CD4-positive, alpha-beta memory T cell (primary cell): ENCODE results near the gene GPR139. TPM values are rescaled to one million over a fixed set of nuclear protein-coding genes. Genes with fewer than 3 reads are reported as not detected.

Source experiments
- CTCF ChIA-PET: fragments of 350-600 bp; sonication (Branson Sonifier 250); formaldehyde crosslinking; loops from one replicate; lab custom pipeline; 2021; ENCODE audit warnings: inconsistent platforms; ENCODE audit not compliant: partially characterized antibody; lab: Charles Lee
- POLR2A ChIA-PET: fragments of 350-600 bp; sonication (Branson Sonifier 250); formaldehyde crosslinking; loops from one replicate; lab custom pipeline; 2021; ENCODE audit not compliant: partially characterized antibody; lab: Charles Lee
- DNase-seq, 5 donors: peaks; one replicate each; pipeline versions ENCODE4 v3.0.0 to v3.0.0-alpha.2; 2020 to 2022; ENCODE audit warnings: mixed read lengths in 1 of 5
- H3K27ac ChIP-seq: one replicate; pipeline ENCODE4 v1.7.0; 2013; ENCODE audit warnings: low read depth, low read length
- H3K27me3 ChIP-seq: 2 replicates; pipeline ENCODE4 v1.7.0; 2013; ENCODE audit warnings: mild to moderate bottlenecking, low read length, moderate library complexity; ENCODE audit not compliant: insufficient read depth
- H3K36me3 ChIP-seq: 2 replicates; pipeline ENCODE4 v1.7.0; 2013; ENCODE audit warnings: mild to moderate bottlenecking, low read length, moderate library complexity; ENCODE audit not compliant: insufficient read depth
- H3K4me1 ChIP-seq: 2 replicates; pipeline ENCODE4 v1.7.0; 2013; ENCODE audit warnings: mild to moderate bottlenecking, low read length, moderate library complexity; ENCODE audit not compliant: insufficient read depth
- H3K4me3 ChIP-seq, 2 donors: one replicate each; pipeline ENCODE4 v1.7.0; 2013; ENCODE audit warnings: low read length in 2 of 2, mild to moderate bottlenecking in 1 of 2
- H3K9me3 ChIP-seq, 2 donors: one replicate each; pipeline ENCODE4 v1.7.0; 2013; ENCODE audit warnings: low read length in 2 of 2, control low read depth in 1 of 2; ENCODE audit not compliant: control insufficient read depth in 1 of 2
- H3K27ac Mint-ChIP-seq, 7 donors: one replicate each; pipeline ENCODE4 v1.8.0; 2020 to 2021; ENCODE audit warnings: mixed read lengths in 7 of 7, mild to moderate bottlenecking in 6 of 7, inconsistent platforms in 3 of 7, moderate library complexity in 3 of 7
- H3K27me3 Mint-ChIP-seq, 2 donors: one replicate each; pipeline ENCODE4 v1.8.0; 2020 to 2021; ENCODE audit warnings: mixed read lengths in 2 of 2
- H3K36me3 Mint-ChIP-seq, 2 donors: one replicate each; pipeline ENCODE4 v1.8.0; 2020 to 2021; ENCODE audit warnings: mixed read lengths in 2 of 2, inconsistent platforms in 1 of 2, mild to moderate bottlenecking in 1 of 2
- H3K4me1 Mint-ChIP-seq, 4 donors: one replicate each; pipeline ENCODE4 v1.8.0; 2020 to 2021; ENCODE audit warnings: mixed read lengths in 4 of 4, mild to moderate bottlenecking in 1 of 4
- H3K4me3 Mint-ChIP-seq, 8 donors: one replicate each; pipeline ENCODE4 v1.8.0; 2020 to 2021; ENCODE audit warnings: mixed read lengths in 8 of 8, mild to moderate bottlenecking in 7 of 8, moderate library complexity in 6 of 8, inconsistent platforms in 3 of 8
- H3K9me3 Mint-ChIP-seq, 8 donors: one replicate each; pipeline ENCODE4 v1.8.0; 2020 to 2021; ENCODE audit warnings: mixed read lengths in 8 of 8, mild to moderate bottlenecking in 5 of 8, inconsistent platforms in 3 of 8, moderate library complexity in 1 of 8
- intact Hi-C: fragments of 100-400 bp; cut with micrococcal nuclease; formaldehyde crosslinking; loops from one replicate; pipeline ENCODE4 v1.15.1; 2023
- polyA plus RNA-seq, 2 donors: library from polyadenylated mRNA; unstranded; fragments of 300-500 nt; fragmentation: Illumina TruSeq; gene quantifications; one replicate each; pipeline ENCODE4 v1.2.3, GENCODE V29; 2021
- total RNA-seq, 2 experiments: library from RNA; stranded (reverse); gene quantifications; one replicate each; pipeline ENCODE4 v1.2.3, GENCODE V29; 2021

GPR139 gene
- total and polyA plus RNA-seq, 4 experiments from 2014 or later, result not detected

DNA sequence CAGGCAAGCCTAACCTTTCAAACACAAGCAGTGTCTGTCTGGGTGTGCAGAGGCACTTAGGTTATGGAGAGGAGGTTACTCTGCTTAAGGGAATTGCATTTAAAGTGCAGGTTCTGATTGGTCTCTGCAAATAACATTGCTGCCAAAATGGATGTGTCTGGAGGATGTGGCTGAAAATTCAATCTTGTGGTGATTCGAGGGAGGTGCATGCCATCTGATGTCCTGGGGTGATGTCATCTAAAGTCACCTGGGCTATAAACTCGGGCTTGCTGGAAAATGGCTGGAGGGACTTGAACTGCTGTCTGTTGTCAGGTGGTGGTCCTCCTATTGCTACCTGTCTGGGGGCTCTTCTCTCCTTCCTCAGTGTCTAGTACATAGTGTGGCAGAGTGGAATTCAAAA, 28.3 kb upstream of the GPR139 start:
- peaks cover 0 to 4% (median 1%) of the 10 kb centered on the region in 8 donors for H3K9me3 Mint-ChIP-seq
- CTCF ChIA-PET, result no interaction called here
- no peaks in the 10 kb centered on the region for H3K36me3 Mint-ChIP-seq
- peak overlapping the region in 1 of 7 donors; percentile 25 for H3K27ac Mint-ChIP-seq
- no peaks in the 10 kb centered on the region for H3K4me1 Mint-ChIP-seq
- POLR2A ChIA-PET, result no interaction called here
- no peaks in the 10 kb centered on the region for H3K4me1 ChIP-seq
- no peak overlapping the region for H3K4me3 ChIP-seq
- no peaks in the 10 kb centered on the region for H3K36me3 ChIP-seq
- intact Hi-C loops, result no loop called here
- H3K27me3 ChIP-seq, result no peaks in the 10 kb centered on the region
- H3K27me3 Mint-ChIP-seq, result no peaks in the 10 kb centered on the region
- DNase-seq, result no peak
- H3K4me3 Mint-ChIP-seq, result no peak overlapping the region
- H3K9me3 ChIP-seq, result no peaks in the 10 kb centered on the region
- H3K27ac ChIP-seq, result no peak overlapping the region

DNA sequence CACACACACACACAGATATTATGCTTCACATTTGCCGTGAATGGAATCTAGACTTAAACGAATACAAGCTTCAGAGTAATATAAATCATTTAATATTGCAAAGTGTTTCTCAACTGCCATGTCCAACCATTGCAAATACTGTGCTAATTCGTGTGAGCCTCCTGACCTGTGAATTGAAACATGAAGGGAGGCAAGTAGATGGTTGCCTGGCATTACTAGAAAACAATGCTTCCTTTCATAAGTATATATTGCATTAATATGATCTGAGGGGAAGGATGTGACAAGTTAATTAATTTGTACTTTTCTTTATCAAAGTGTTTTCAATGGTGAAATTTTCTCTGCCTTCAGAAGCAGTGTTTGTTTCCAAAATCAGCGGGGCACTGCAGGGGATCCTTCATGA, 25.7 kb upstream of the GPR139 start:
- DNase-seq, result no peak
- POLR2A ChIA-PET, result no interaction called here
- Histone ChIP-seq H3K4me3 (no peak overlapping the region), H3K36me3 (no peaks in the 10 kb centered on the region), H3K27me3 (no peaks in the 10 kb centered on the region), H3K9me3 (no peaks in the 10 kb centered on the region), H3K27ac (no peak overlapping the region), H3K4me1 (no peaks in the 10 kb centered on the region)
- Mint-ChIP-seq H3K27me3 (peaks cover 2% of the 10 kb centered on the region in 2 donors), H3K36me3 (no peaks in the 10 kb centered on the region), H3K4me1 (no peaks in the 10 kb centered on the region), H3K9me3 (peaks cover 0 to 9% (median 2%) of the 10 kb centered on the region in 8 donors), H3K27ac (no peak overlapping the region), H3K4me3 (no peak overlapping the region)
- CTCF ChIA-PET, result no interaction called here
- intact Hi-C loops, result no loop called here

DNA sequence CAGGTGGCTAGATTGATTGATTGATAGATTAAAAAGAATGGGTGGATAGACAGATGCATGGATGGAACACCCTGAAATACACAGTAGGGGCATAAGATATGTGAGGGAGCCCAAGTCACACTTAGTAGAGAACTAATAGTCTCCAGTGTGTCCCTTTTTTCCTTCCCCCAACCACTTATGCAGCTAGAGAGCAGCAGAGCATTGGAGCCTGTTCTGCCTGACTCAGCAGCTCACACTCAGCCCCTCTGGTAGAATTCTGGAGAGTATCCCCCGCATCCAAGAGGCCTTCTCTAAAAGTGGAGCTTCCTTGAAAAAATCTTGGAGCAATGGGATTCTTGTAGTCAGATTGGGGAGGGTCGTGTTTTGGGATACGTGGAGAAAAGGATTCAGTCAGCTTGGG, 20.5 kb upstream of the GPR139 start:
- Mint-ChIP-seq H3K4me3 (no peak overlapping the region), H3K36me3 (no peaks in the 10 kb centered on the region), H3K27me3 (peaks cover 2 to 4% of the 10 kb centered on the region in 2 donors), H3K9me3 (peaks cover 0 to 17% (median under 1%) of the 10 kb centered on the region in 8 donors), H3K4me1 (no peaks in the 10 kb centered on the region), H3K27ac (no peak overlapping the region)
- no peaks in the 10 kb centered on the region for H3K9me3 ChIP-seq
- intact Hi-C loops, result no loop called here
- DNase-seq, result no peak
- no peaks in the 10 kb centered on the region for H3K27me3 ChIP-seq
- H3K4me1 ChIP-seq, result no peaks in the 10 kb centered on the region
- no peak overlapping the region for H3K27ac ChIP-seq
- H3K4me3 ChIP-seq, result no peak overlapping the region
- POLR2A ChIA-PET, result no interaction called here
- H3K36me3 ChIP-seq, result no peaks in the 10 kb centered on the region
- CTCF ChIA-PET, result no interaction called here

DNA sequence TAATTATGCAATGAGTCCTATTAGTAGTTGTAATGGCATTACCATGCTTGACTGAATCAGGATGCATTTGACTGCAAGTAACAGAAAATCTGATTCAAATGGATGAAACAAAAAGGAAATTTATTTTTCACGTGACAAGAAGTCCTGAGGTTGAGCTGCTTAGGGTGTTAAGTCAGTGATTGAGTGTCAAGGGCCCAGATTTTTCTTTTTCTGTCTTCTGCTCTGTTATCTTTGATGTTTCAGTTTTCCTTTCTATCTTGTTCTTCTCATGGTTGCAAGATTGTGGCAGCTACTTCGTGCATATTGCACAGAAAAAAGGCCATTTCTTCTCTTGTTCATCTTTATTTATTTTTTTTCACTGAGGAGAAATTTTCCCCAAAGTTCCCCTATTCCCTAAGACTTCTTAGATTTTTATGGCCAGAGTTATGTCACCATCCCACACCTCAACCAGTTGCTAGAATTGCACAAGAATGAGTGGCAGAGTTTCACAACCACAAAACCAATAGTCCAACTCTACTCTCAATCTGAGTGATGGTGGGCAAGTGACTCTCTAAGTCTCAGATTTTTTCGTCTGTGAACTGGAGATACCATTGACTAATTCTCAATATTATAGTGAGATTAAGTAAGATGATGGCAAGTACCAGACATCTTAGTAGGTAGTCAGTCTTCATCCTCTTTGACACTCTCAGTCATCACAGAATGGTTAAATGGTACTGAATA, 15.7 kb upstream of the GPR139 start:
- intact Hi-C loops, result no loop called here
- no peak overlapping the region for H3K4me3 Mint-ChIP-seq
- H3K9me3 Mint-ChIP-seq, result peaks cover 0 to 8% (median 0%) of the 10 kb centered on the region in 8 donors
- DNase-seq, result no peak
- CTCF ChIA-PET, result no interaction called here
- H3K27me3 Mint-ChIP-seq, result peaks cover 0 to 2% of the 10 kb centered on the region in 2 donors
- Histone ChIP-seq H3K27me3 (no peaks in the 10 kb centered on the region), H3K4me1 (no peaks in the 10 kb centered on the region), H3K27ac (no peak overlapping the region), H3K9me3 (no peaks in the 10 kb centered on the region), H3K36me3 (no peaks in the 10 kb centered on the region), H3K4me3 (no peak overlapping the region)
- no peaks in the 10 kb centered on the region for H3K4me1 Mint-ChIP-seq
- no peaks in the 10 kb centered on the region for H3K36me3 Mint-ChIP-seq
- POLR2A ChIA-PET, result no interaction called here
- H3K27ac Mint-ChIP-seq, result no peak overlapping the region

DNA sequence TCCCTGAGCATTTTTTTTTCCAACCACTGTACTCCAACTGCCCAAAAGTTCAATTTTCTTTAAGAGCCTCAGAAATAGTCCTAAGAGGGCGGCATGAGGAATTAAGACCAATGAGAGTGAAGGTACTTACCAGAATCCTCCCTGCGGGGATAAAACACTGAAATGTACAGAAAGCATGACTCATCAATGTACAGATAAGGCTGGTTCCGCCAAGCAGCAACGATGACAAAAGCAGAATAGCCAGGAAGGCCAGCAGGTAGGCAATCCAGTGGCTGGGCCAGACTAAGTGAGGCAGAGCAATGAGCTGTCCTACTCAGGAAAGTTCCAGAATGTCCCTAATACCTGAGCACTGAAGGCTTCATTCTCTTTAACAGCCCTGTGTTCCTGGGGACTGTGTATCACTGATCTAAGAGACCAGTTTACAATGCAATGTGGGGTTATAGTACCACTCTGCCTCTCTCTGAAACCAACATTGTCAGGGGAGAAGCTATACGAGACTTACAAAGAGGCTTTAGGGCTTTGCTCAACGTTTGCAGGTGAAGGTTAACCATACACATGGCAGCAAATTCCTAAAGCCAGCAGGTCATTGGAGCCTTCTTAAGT, 11.0 kb upstream of the GPR139 start:
- Histone ChIP-seq H3K4me3 (no peak overlapping the region), H3K4me1 (no peaks in the 10 kb centered on the region), H3K9me3 (no peaks in the 10 kb centered on the region), H3K27me3 (no peaks in the 10 kb centered on the region), H3K36me3 (no peaks in the 10 kb centered on the region), H3K27ac (no peak overlapping the region)
- H3K4me1 Mint-ChIP-seq, result no peaks in the 10 kb centered on the region
- H3K9me3 Mint-ChIP-seq, result no peaks in the 10 kb centered on the region
- CTCF ChIA-PET, result no interaction called here
- DNase-seq, result no peak
- no peak overlapping the region for H3K27ac Mint-ChIP-seq
- no peak overlapping the region for H3K4me3 Mint-ChIP-seq
- intact Hi-C loops, result no loop called here
- H3K27me3 Mint-ChIP-seq, result peaks cover 0 to 1% of the 10 kb centered on the region in 2 donors
- H3K36me3 Mint-ChIP-seq, result no peaks in the 10 kb centered on the region
- POLR2A ChIA-PET, result no interaction called here

DNA sequence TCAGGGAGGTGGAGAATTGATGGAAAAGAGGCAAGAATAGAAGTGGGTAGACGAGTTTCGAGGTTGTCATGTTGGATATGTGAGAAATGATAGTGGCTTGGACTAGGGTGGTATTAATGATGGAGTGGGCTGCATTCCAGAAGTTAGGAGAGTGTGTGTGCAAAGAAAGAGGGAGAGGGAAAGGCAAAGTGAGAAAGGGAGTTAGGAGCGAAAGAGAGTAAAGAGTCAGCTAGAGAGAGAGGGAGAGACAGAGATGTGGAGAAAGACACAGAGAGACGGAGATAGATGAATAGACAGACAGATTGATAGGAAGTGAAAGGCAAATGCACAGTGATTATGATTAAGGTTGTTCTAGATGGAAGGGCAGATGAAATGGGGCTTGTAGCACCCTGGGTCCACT, 5.4 kb upstream of the GPR139 start:
- intact Hi-C loops, result no loop called here
- Mint-ChIP-seq H3K9me3 (peaks cover 0 to 5% (median 2%) of the 10 kb centered on the region in 8 donors), H3K4me3 (no peak overlapping the region), H3K27ac (no peak overlapping the region), H3K4me1 (no peaks in the 10 kb centered on the region), H3K36me3 (no peaks in the 10 kb centered on the region), H3K27me3 (peaks cover 9 to 11% of the 10 kb centered on the region in 2 donors)
- Histone ChIP-seq H3K36me3 (no peaks in the 10 kb centered on the region), H3K27ac (no peak overlapping the region), H3K4me3 (no peak overlapping the region), H3K4me1 (no peaks in the 10 kb centered on the region), H3K9me3 (no peaks in the 10 kb centered on the region), H3K27me3 (no peaks in the 10 kb centered on the region)
- POLR2A ChIA-PET, result no interaction called here
- no peak for DNase-seq
- CTCF ChIA-PET, result no interaction called here

DNA sequence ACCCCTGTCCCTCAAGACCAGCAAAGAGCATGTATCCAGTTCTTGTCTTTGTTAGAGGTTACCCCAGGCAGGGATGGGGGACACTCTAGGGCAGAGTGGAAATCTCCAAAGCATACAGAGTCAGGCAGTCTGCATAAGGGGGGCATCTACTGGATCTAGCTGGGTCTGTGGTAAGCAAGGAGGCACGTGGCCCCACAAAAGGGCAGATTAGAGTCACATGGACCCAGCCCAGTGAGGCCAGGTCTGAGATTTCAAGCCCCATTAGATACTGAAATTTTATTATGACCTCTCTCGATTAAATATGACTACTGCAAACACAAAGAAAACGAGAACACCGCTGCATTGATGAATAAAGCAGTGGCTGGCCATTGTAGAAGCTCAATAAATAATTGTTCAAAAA, 1.6 kb upstream of the GPR139 start:
- H3K4me1 ChIP-seq, result no peaks in the 10 kb centered on the region
- Mint-ChIP-seq H3K4me1 (no peaks in the 10 kb centered on the region), H3K36me3 (no peaks in the 10 kb centered on the region), H3K4me3 (no peak overlapping the region), H3K27ac (no peak overlapping the region), H3K27me3 (peaks cover 20 to 26% of the 10 kb centered on the region in 2 donors), H3K9me3 (peaks cover 0 to 11% (median 3%) of the 10 kb centered on the region in 8 donors)
- POLR2A ChIA-PET, result no interaction called here
- DNase-seq, result no peak
- H3K4me3 ChIP-seq, result no peak overlapping the region
- no peaks in the 10 kb centered on the region for H3K36me3 ChIP-seq
- no peaks in the 10 kb centered on the region for H3K9me3 ChIP-seq
- CTCF ChIA-PET, result no interaction called here
- H3K27me3 ChIP-seq, result no peaks in the 10 kb centered on the region
- H3K27ac ChIP-seq, result no peak overlapping the region
- intact Hi-C loops, result no loop called here
